Measurements from ENCODE around the gene SULT1E1. TPM values are rescaled to one million over a fixed set of nuclear protein-coding genes. Genes with fewer than 3 reads are reported as not detected.
"Not testable (repeated sequence)": the region's sequence is repeated elsewhere in the genome, so short reads cannot be mapped to it uniquely, and the experiment has no call there.

Gene SULT1E1
- total RNA-seq, 1 donor from 2014 or later = 121 TPM

DNA sequence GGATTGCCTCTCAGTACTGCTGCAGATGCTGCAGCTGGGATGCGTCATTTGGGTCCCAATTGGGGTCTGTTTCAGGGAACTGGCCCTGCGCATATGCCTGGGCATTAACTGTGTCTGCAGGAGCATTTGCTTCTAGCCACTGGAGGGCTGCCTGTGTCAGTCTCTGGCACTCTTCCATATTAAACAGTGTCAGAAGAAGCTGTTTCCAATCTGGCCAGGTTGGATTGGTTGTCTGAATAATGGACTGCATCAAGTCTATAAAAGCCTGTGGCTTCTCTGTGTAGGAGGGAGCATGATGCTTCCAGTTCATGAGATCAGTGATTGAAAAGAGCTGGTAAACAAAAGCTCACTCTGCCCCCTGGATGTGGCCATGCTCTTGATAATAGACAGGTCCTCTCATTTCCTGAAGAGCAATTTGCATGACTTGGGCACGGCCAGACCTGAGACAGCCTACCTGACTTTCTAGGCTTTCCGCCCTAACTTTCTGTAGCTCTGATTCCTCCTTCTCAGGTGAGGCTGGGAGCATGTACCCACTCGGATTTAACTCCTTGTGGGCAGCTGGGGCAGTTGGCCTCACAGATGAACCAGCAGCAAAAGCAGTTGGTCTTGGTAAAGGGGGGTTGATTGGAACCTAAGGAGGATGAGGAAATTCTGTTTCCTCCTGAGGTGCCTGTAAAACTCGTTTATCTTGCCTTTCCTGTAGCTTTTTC, 29.2 kb downstream of the SULT1E1 start:
- H3K27ac Mint-ChIP-seq = peak overlapping the region; percentile 80
- H3K4me1 Mint-ChIP-seq = peaks cover 36% of the 10 kb centered on the region
- TF ChIP-seq, protein P1, sequence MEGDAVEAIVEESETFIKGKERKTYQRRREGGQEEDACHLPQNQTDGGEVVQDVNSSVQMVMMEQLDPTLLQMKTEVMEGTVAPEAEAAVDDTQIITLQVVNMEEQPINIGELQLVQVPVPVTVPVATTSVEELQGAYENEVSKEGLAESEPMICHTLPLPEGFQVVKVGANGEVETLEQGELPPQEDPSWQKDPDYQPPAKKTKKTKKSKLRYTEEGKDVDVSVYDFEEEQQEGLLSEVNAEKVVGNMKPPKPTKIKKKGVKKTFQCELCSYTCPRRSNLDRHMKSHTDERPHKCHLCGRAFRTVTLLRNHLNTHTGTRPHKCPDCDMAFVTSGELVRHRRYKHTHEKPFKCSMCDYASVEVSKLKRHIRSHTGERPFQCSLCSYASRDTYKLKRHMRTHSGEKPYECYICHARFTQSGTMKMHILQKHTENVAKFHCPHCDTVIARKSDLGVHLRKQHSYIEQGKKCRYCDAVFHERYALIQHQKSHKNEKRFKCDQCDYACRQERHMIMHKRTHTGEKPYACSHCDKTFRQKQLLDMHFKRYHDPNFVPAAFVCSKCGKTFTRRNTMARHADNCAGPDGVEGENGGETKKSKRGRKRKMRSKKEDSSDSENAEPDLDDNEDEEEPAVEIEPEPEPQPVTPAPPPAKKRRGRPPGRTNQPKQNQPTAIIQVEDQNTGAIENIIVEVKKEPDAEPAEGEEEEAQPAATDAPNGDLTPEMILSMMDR (IDR thresholded peaks at IDR 0.05; ENCODE audit: unreplicated experiment) = no peak
- H3K27me3 Mint-ChIP-seq (ENCODE audit: low read depth) = no peaks in the 10 kb centered on the region
- H3K9me3 Mint-ChIP-seq = no peaks in the 10 kb centered on the region
- peak overlapping the region; percentile 8 for H3K4me3 Mint-ChIP-seq
- DNase-seq (ENCODE audit: low spot score in 2 of 2, unreplicated experiment in 2 of 2) = no peak
- no peaks in the 10 kb centered on the region for H3K36me3 Mint-ChIP-seq

DNA sequence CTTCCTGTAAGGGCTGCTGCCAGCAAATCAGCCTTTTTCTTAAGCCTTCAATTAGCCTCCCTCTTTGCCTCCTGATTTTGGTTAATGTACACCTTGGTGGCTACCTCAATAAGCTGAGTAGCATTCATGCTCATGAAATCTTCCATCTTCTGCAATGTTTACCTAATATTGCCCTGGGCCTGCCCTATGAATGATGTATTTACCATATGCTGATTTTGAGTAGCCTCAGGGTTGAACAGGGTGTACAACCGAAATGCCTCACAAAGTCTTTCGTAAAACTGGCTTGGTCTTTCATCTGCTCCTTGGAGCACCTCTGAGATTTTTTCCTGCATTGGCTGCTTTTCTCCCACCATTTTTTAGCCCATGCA, 29.8 kb downstream of the SULT1E1 start:
- H3K27me3 Mint-ChIP-seq (ENCODE audit: low read depth) = no peaks in the 10 kb centered on the region
- peaks cover 36% of the 10 kb centered on the region for H3K4me1 Mint-ChIP-seq
- no peak overlapping the region for H3K4me3 Mint-ChIP-seq
- no peak for DNase-seq (ENCODE audit: low spot score in 2 of 2, unreplicated experiment in 2 of 2)
- TF ChIP-seq, protein P1 (IDR thresholded peaks at IDR 0.05; ENCODE audit: unreplicated experiment) = no peak
- peak overlapping the region; percentile 26 for H3K27ac Mint-ChIP-seq
- H3K36me3 Mint-ChIP-seq = no peaks in the 10 kb centered on the region
- no peaks in the 10 kb centered on the region for H3K9me3 Mint-ChIP-seq

DNA sequence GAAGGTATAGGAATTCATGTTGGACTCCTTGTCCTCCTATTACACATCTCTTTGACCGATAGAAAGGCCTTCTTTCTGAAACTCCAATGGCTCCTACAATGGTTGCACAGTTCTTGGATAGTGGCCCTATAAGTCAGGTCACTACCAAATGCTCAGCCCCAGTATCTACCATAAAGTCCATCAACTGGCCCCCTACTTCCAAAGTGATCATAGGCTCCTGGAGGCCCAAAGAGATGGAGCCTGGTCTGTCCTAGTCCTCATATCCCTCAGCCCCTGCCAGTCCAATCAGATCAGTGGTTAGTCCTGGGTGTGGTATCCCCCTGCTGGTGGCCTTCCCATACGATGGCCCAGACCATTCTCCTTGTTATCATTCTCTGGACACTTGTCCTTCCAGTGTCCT, 30.3 kb downstream of the SULT1E1 start:
- TF ChIP-seq, protein P1 (IDR thresholded peaks at IDR 0.05; ENCODE audit: unreplicated experiment) = no peak
- Mint-ChIP-seq H3K36me3 (no peaks in the 10 kb centered on the region), H3K27me3 (ENCODE audit: low read depth) (no peaks in the 10 kb centered on the region)

DNA sequence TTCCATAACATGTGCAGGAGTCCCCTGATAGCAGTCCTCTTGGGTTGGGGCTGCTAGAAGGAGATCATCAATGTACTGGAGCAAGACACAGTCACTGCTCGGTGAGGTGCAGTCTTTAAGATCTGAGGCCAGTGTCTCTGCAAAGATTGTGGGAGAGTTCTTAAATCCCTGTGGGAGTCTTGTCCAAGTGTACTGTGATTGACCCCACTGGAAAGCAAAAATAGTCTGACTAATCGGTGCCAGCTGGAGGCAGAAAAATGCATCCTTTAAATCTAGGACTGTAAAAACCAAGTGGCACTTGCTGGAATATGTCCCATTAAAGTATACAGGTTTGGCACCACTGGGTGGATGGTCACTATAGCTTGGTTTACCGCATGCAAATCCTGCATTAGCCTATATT, 31.1 kb downstream of the SULT1E1 start:
- Mint-ChIP-seq H3K27ac (peak overlapping the region; percentile 59), H3K4me1 (peaks cover 36% of the 10 kb centered on the region), H3K27me3 (ENCODE audit: low read depth) (no peaks in the 10 kb centered on the region), H3K9me3 (no peaks in the 10 kb centered on the region), H3K36me3 (no peaks in the 10 kb centered on the region), H3K4me3 (no peak overlapping the region)
- DNase-seq (ENCODE audit: low spot score in 2 of 2, unreplicated experiment in 2 of 2) = no peak
- TF ChIP-seq, protein P1 (IDR thresholded peaks at IDR 0.05; ENCODE audit: unreplicated experiment) = no peak

More for the DNA sequence above, 30.3 kb downstream of the SULT1E1 start:
- no peak for DNase-seq (ENCODE audit: low spot score in 2 of 2, unreplicated experiment in 2 of 2)
- Mint-ChIP-seq H3K4me3 (no peak overlapping the region), H3K27ac (peak overlapping the region; percentile 26), H3K9me3 (no peaks in the 10 kb centered on the region), H3K4me1 (peaks cover 36% of the 10 kb centered on the region)

DNA sequence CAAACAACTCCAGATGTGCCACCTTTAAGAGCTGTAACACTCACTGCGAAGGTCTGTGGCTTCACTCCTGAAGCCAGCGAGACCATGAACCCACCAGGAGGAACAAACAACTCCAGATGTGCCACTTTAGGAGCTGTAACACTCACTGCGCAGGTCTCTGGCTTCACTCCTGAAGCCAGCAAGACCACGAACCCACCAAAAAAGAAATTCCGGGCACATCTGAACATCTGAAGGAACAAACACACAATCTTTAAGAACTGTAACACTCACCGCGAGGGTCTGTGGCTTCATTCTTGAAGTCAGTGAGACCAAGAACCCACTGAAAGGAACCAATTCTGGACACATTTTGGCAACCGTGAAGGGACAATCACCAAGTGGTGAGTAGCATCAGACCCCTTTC, 34.9 kb downstream of the SULT1E1 start:
- H3K27ac Mint-ChIP-seq; H3K4me1 Mint-ChIP-seq; H3K27me3 Mint-ChIP-seq (ENCODE audit: low read depth); DNase-seq (ENCODE audit: low spot score in 2 of 2, unreplicated experiment in 2 of 2); H3K9me3 Mint-ChIP-seq; H3K36me3 Mint-ChIP-seq; H3K4me3 Mint-ChIP-seq: not testable (repeated sequence)

DNA sequence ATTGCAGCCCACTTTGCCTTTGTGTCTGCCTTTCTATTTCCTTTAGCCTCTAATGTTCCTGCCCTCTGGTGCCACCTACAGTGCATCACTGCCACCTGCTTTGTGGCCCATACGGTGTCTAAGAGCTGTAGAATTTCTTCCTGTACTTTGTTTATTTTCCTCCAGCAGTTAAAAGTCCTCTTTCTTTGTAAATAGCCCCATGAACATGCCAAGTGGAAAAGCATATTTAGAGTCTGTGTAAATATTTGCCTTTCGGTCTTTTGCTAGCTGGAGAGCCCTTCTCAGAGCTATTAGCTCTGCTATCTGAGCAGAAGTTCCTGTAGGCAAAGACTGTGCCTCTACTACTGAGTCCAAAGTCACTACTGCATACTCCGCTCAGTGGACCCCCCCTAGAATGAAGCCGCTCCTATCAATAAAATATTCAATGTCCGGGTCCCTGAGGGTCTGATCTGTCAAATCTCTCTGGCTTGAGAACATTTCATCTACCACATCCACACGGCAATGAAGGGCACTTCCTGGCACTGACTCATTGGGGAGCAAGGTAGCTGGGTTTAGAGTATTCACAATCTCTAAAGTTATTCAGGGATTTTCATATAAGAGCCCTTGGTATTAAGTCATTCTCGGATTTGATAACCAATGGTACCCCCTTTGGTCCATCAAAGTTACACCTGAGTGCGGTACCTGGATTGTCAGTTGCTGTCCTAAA, 36.3 kb downstream of the SULT1E1 start:
- no peak for DNase-seq (ENCODE audit: low spot score in 2 of 2, unreplicated experiment in 2 of 2)
- Mint-ChIP-seq H3K27ac (no peak overlapping the region), H3K9me3 (no peaks in the 10 kb centered on the region), H3K4me1 (peaks cover 5% of the 10 kb centered on the region), H3K4me3 (no peak overlapping the region), H3K36me3 (no peaks in the 10 kb centered on the region), H3K27me3 (ENCODE audit: low read depth) (no peaks in the 10 kb centered on the region)
- TF ChIP-seq, protein P1 (IDR thresholded peaks at IDR 0.05; ENCODE audit: unreplicated experiment) = no peak

Measured in mesothelial cell of epicardium (in vitro differentiated cells).